Neural crest cell (in vitro differentiated cells): Measurements from ENCODE around the gene PERM1. TPM values are rescaled to one million over a fixed set of nuclear protein-coding genes. Genes with fewer than 3 reads are reported as not detected.

Experiments
- DNase-seq: peaks from one replicate; pipeline ENCODE4 v3.0.0; 2021; ENCODE audit warnings: low read depth, mixed read lengths, low spot score
- H3K27ac Mint-ChIP-seq: one replicate; pipeline ENCODE4 v1.8.0; 2021; ENCODE audit warnings: mild to moderate bottlenecking, mixed read lengths; ENCODE audit not compliant: unreplicated experiment
- H3K27me3 Mint-ChIP-seq: 2 replicates; pipeline ENCODE4 v1.8.0; 2021; ENCODE audit warnings: low read depth, mild to moderate bottlenecking, mixed read lengths
- H3K36me3 Mint-ChIP-seq: 2 replicates; pipeline ENCODE4 v1.8.0; 2021; ENCODE audit warnings: low read depth, mild to moderate bottlenecking, mixed read lengths
- H3K4me1 Mint-ChIP-seq: 2 replicates; pipeline ENCODE4 v1.8.0; 2021; ENCODE audit warnings: mixed read lengths
- H3K4me3 Mint-ChIP-seq: one replicate; pipeline ENCODE4 v1.8.0; 2021; ENCODE audit warnings: mild to moderate bottlenecking, mixed read lengths
- H3K9me3 Mint-ChIP-seq: 2 replicates; pipeline ENCODE4 v1.8.0; 2021; ENCODE audit warnings: mixed read lengths
- total RNA-seq: library from RNA; stranded (reverse); gene quantifications from 2 replicates; pipeline ENCODE4 v1.2.1, GENCODE V29; 2021
- TF ChIP-seq, protein P1 (sequence below): fragments of 200-600 bp; sonication (generic); conservative IDR thresholded peaks from 2 replicates; pipeline ENCODE4 v1.5.0; 2021; ENCODE audit warnings: antibody characterized with exemption, mild to moderate bottlenecking

The PERM1 gene
- total RNA-seq, 1 donor from 2014 or later = not detected

DNA sequence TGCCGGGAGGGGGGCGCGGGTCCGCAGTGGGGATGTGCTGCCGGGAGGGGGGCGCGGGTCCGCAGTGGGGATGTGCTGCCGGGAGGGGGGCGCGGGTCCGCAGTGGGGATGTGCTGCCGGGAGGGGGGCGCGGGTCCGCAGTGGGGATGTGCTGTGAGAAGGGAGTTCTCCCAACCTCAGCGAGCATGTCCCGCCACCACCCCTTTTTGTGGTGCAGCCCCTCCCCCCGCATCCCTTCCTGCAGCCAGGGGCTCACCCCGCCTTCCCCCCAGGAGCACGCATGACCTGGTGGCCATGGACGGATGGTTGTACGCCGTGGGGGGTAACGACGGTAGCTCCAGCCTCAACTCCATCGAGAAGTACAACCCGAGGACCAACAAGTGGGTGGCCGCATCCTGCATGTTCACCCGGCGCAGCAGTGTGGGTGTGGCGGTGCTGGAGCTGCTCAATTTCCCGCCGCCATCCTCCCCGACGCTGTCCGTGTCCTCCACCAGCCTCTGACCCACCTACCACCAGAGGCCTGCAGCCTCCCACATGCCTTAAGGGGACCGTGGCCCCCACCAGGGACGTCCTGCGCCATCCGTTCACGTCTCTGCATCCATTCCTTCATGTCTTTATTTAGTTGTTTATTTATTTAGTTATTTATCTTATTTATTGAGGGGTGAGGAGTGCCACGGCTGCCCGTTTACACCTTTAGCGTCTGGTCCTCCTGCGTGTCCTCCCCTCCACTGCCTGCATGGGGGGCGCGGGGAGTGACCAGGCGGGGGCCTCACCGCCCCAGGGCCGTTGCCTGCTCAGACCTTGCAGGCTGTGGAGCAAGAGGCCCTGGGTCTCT is 17.0 kb downstream of the PERM1 start:
- no peak for DNase-seq
- no peaks in the 10 kb centered on the region for H3K4me1 Mint-ChIP-seq
- peaks cover 43% of the 10 kb centered on the region for H3K27me3 Mint-ChIP-seq
- no peaks in the 10 kb centered on the region for H3K9me3 Mint-ChIP-seq
- H3K4me3 Mint-ChIP-seq = peak overlapping the region; percentile 78
- TF ChIP-seq, protein P1, sequence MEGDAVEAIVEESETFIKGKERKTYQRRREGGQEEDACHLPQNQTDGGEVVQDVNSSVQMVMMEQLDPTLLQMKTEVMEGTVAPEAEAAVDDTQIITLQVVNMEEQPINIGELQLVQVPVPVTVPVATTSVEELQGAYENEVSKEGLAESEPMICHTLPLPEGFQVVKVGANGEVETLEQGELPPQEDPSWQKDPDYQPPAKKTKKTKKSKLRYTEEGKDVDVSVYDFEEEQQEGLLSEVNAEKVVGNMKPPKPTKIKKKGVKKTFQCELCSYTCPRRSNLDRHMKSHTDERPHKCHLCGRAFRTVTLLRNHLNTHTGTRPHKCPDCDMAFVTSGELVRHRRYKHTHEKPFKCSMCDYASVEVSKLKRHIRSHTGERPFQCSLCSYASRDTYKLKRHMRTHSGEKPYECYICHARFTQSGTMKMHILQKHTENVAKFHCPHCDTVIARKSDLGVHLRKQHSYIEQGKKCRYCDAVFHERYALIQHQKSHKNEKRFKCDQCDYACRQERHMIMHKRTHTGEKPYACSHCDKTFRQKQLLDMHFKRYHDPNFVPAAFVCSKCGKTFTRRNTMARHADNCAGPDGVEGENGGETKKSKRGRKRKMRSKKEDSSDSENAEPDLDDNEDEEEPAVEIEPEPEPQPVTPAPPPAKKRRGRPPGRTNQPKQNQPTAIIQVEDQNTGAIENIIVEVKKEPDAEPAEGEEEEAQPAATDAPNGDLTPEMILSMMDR = no peak
- H3K27ac Mint-ChIP-seq = no peak overlapping the region
- no peaks in the 10 kb centered on the region for H3K36me3 Mint-ChIP-seq

DNA sequence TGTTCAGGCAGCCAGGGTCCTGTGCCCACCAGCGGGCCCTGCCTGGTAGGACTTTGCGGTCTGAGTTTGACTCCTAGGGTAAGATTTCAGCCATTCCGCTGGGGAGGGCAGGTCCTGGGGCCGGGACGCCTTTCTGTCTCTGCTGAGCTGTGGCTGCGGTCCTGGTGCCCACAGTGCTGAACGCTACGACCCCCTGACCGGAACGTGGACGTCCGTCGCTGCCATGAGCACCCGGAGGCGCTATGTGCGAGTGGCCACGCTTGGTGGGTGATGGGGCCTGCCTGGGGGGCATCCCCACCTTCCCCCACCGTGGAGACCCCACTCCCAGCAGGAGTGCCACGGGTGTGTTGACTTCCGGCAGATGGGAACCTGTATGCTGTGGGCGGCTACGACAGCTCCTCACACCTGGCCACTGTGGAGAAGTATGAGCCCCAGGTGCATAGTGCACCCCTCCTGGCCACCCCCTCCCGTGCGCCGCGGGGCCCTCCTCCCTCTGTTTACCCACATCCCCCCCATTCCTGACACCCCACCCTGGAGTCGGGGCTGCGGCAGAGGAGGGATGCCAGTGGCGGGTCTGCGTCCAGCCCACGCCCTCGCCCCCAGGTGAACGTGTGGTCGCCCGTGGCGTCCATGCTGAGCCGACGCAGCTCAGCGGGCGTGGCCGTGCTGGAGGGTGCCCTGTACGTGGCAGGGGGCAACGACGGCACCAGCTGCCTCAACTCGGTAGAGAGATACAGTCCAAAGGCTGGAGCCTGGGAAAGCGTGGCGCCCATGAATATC is 18.0 kb downstream of the PERM1 start:
- Mint-ChIP-seq H3K4me1 (no peaks in the 10 kb centered on the region), H3K4me3 (peak overlapping the region; percentile 47), H3K27me3 (peaks cover 33% of the 10 kb centered on the region), H3K27ac (no peak overlapping the region), H3K9me3 (no peaks in the 10 kb centered on the region), H3K36me3 (no peaks in the 10 kb centered on the region)
- no peak for DNase-seq
- TF ChIP-seq, protein P1 = no peak

GRCh38 chr1:963301-963651 is 18.6 kb downstream of the PERM1 start:
- TF ChIP-seq, protein P1 = no peak
- Mint-ChIP-seq H3K9me3 (no peaks in the 10 kb centered on the region), H3K27me3 (peaks cover 27% of the 10 kb centered on the region), H3K27ac (no peak overlapping the region), H3K4me1 (peaks cover 4% of the 10 kb centered on the region), H3K36me3 (no peaks in the 10 kb centered on the region), H3K4me3 (peak overlapping the region; percentile 38)
- no peak for DNase-seq

- Mint-ChIP-seq H3K36me3 (no peaks in the 10 kb centered on the region), H3K4me1 (peaks cover 9% of the 10 kb centered on the region), H3K4me3 (peak overlapping the region; percentile 81), H3K27ac (no peak overlapping the region), H3K9me3 (no peaks in the 10 kb centered on the region), H3K27me3 (peaks cover 20% of the 10 kb centered on the region)
- TF ChIP-seq, protein P1 = no peak
- no peak for DNase-seq
These were observed 19.3 kb downstream of the PERM1 start for GRCh38 chr1:962381-963300.

DNA sequence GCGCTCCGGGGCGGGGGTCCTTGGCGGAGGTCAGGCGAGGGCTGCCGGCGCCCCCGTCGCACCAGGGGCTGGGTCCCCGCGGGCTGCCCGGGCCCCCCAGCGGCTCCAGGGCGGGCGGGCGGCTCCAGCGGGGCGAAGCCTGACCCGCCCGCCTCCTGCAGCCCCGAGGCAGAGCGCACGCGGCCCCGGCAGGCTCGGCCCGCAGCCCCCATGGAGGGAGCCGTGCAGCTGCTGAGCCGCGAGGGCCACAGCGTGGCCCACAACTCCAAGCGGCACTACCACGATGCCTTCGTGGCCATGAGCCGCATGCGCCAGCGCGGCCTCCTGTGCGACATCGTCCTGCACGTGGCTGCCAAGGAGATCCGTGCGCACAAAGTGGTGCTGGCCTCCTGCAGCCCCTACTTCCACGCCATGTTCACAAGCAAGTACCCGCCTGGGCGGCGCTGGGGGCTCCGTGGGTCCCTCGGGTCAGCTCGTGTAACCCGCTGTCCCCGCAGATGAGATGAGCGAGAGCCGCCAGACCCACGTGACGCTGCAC is 20.7 kb downstream of the PERM1 start:
- TF ChIP-seq, protein P1 = no peak
- peaks cover 10% of the 10 kb centered on the region for H3K27me3 Mint-ChIP-seq
- H3K4me3 Mint-ChIP-seq = peak overlapping the region; percentile 62
- H3K27ac Mint-ChIP-seq = no peak overlapping the region
- H3K36me3 Mint-ChIP-seq = no peaks in the 10 kb centered on the region
- peaks cover 13% of the 10 kb centered on the region for H3K4me1 Mint-ChIP-seq
- no peaks in the 10 kb centered on the region for H3K9me3 Mint-ChIP-seq
- no peak for DNase-seq
